Heart left ventricle (tissue), 13 donors: Measurements from ENCODE around the gene PRODH2.

Source experiments
- CTCF ChIP-seq, 12 donors: fragments of 200-600 bp; sonication (generic) in 4 of 12; IDR thresholded peaks; one replicate each; pipeline versions ENCODE4 v1.5.0 to v1.8.0; 2018 to 2022; ENCODE audit warnings: antibody characterized with exemption in 12 of 12, mild to moderate bottlenecking in 5 of 12
- POLR2A ChIP-seq, 2 donors: fragments of 450-650 bp; IDR thresholded peaks; one replicate each; pipeline ENCODE4 v1.6.1; 2017; ENCODE audit warnings: antibody characterized with exemption in 2 of 2, mild to moderate bottlenecking in 2 of 2, moderate library complexity in 2 of 2
- donor health status: ischemic (EF 13 %, LVEDD 7.1; RV severe dilation, severe dysfunction).
- donor health status: DM: no; HTN: yes; CAD: no.
- donor health status: DM: no; HTN: no; CAD: no.
- donor health status: ischemic (EF 25% LVEDD 6.9; RV normal size, moderate dysfunction).
- donor health status: ischemic (EF 25% LVEDD 5.7; RV mildly dilated, moderate dysfunction).
- donor health status: ischemic (EF 35%, LVEDD 5.7; RV mildly dilated, moderate dysfunction).
- donor health status: nonischemic (EF 11% LVEDD 7.7; RV severe dilation, severe dysfunction).
- donor health status: DM: yes; HTN: yes; CAD: no.
- donor health status: PGD.
- donor health status: ischemic (EF 29% LVEDD 5.4; RV normal size, mild dysfunction).
- donor health status: nonischemic (EF 23%, LVEDD 6.1; RV moderate dilation, normal function).

GRCh38 chr19:35858311-35858710 is 45.7 kb upstream of the PRODH2 start:
- TF ChIP-seq CTCF (IDR thresholded peaks at IDR 0.05) (no peak), POLR2A (IDR thresholded peaks at IDR 0.05) (no peak)
